Activated T-cell treated with anti-CD3 and anti-CD28 coated beads, Interleukin-2, amount 50 U/mL, for 48 hours (primary cell): ENCODE results near the gene UNG.
"Not testable (repeated sequence)": the region's sequence is repeated elsewhere in the genome, so short reads cannot be mapped to it uniquely, and the experiment has no call there.

Source experiments
- DNase-seq, 2 experiments: peaks; one replicate each; pipeline ENCODE4 v3.0.0-alpha.2; 2020

The UNG gene

GRCh38 chr12:109124878-109125648 is 27.7 kb downstream of the UNG start:
- no peak for DNase-seq

GRCh38 chr12:109125791-109126190 is 28.4 kb downstream of the UNG start:
- no peak for DNase-seq

GRCh38 chr12:109126784-109127183 is 29.4 kb downstream of the UNG start:
- no peak for DNase-seq

GRCh38 chr12:109127533-109128242 is 30.3 kb downstream of the UNG start:
- DNase-seq = no peak

- DNase-seq = no peak
Measured at GRCh38 chr12:109130297-109131153, 33.1 kb downstream of the UNG start.

- no peak for DNase-seq
Measured at GRCh38 chr12:109131154-109132050, 34.0 kb downstream of the UNG start.

- no peak for DNase-seq
Measured at GRCh38 chr12:109134186-109134917, 37.0 kb downstream of the UNG start.

GRCh38 chr12:109137055-109137454 is 39.7 kb downstream of the UNG start:
- no peak for DNase-seq

- DNase-seq = no peak
Measured at GRCh38 chr12:109139360-109139759, 42.0 kb downstream of the UNG start.

GRCh38 chr12:109139791-109140190 is 42.4 kb downstream of the UNG start:
- no peak for DNase-seq

- DNase-seq = no peak
Measured at GRCh38 chr12:109140560-109140959, 43.2 kb downstream of the UNG start.

- no peak for DNase-seq
Measured at GRCh38 chr12:109144224-109144623, 46.8 kb downstream of the UNG start.

- DNase-seq = not testable (repeated sequence)
Measured at GRCh38 chr12:109147126-109147525, 49.7 kb downstream of the UNG start.

GRCh38 chr12:109147954-109148353 is 50.6 kb downstream of the UNG start:
- no peak for DNase-seq

GRCh38 chr12:109150124-109150640 is 52.8 kb downstream of the UNG start:
- DNase-seq = no peak

GRCh38 chr12:109151457-109151856 is 54.1 kb downstream of the UNG start:
- no peak for DNase-seq

- peak in 1 of 2 experiments; percentile 28 for DNase-seq
Measured at GRCh38 chr12:109153821-109154441, 56.5 kb downstream of the UNG start.

GRCh38 chr12:109154451-109155438 is 57.3 kb downstream of the UNG start:
- DNase-seq = peak; percentile 86 to 90

GRCh38 chr12:109156036-109156435 is 58.6 kb downstream of the UNG start:
- DNase-seq = no peak

- no peak for DNase-seq
Measured at GRCh38 chr12:109156586-109156985, 59.2 kb downstream of the UNG start.
